HepG2 (cell line): Measurements from ENCODE around the gene SH3GL1. TPM values are rescaled to one million over a fixed set of nuclear protein-coding genes. Genes with fewer than 3 reads are reported as not detected.

Experiments
- CEBPG ChIP-seq: IDR thresholded peaks from 2 replicates; pipeline ENCODE4 v1.6.1; 2016
- CENPX ChIP-seq: sonication (generic); formaldehyde crosslinking; IDR thresholded peaks from 2 replicates; pipeline ENCODE4 v1.9.0; 2021; ENCODE audit warnings: mild to moderate bottlenecking, missing genetic modification reagents, moderate library complexity
- FOXK1 ChIP-seq: sonication (generic); formaldehyde crosslinking; IDR thresholded peaks from 2 replicates; pipeline ENCODE4 v1.4.0; 2020; ENCODE audit warnings: low read depth, missing genetic modification reagents, borderline replicate concordance
- HNF1A ChIP-seq, 2 experiments: sonication (generic) in 1 of 2; formaldehyde crosslinking in 1 of 2; IDR thresholded peaks; 2 replicates each; pipeline versions ENCODE4 v1.4.0 to v1.6.1; 2016 to 2020; ENCODE audit warnings: borderline replicate concordance in 1 of 2, low read depth in 1 of 2, mild to moderate bottlenecking in 1 of 2, missing genetic modification reagents in 1 of 2
- KDM5A ChIP-seq: fragments of 200-600 bp; sonication (generic); IDR thresholded peaks from 2 replicates; pipeline ENCODE4 v1.7.0; 2018; ENCODE audit warnings: antibody characterized with exemption, mild to moderate bottlenecking, low read length, borderline replicate concordance
- MATR3 ChIP-seq: sonication (generic); formaldehyde crosslinking; IDR thresholded peaks from 2 replicates; pipeline ENCODE4 v1.4.0; 2020; ENCODE audit warnings: missing genetic modification reagents
- NONO ChIP-seq, 2 experiments: fragments of 450-650 bp in 1 of 2; sonication (generic) in 1 of 2; formaldehyde crosslinking in 1 of 2; IDR thresholded peaks in 1 of 2; conservative IDR thresholded peaks in 1 of 2; 2 replicates each; pipeline versions ENCODE4 v1.6.1 to v1.8.0; 2017 to 2022; ENCODE audit warnings: mild to moderate bottlenecking in 1 of 2, missing genetic modification reagents in 1 of 2, moderate library complexity in 1 of 2
- PHF5A ChIP-seq: IDR thresholded peaks from one replicate; pipeline ENCODE4 v1.6.1; 2018; ENCODE audit warnings: low read depth, missing genetic modification reagents; ENCODE audit not compliant: unreplicated experiment
- PPARG ChIP-seq: conservative IDR thresholded peaks from 2 replicates; pipeline ENCODE4 v1.6.1; 2016; ENCODE audit warnings: missing biosample characterization, missing genetic modification reagents
- SRY ChIP-seq: sonication (generic); formaldehyde crosslinking; IDR thresholded peaks from 2 replicates; pipeline ENCODE4 v1.8.0; 2022; ENCODE audit warnings: mild to moderate bottlenecking, missing genetic modification reagents
- ZBTB34 ChIP-seq: sonication (generic); formaldehyde crosslinking; IDR thresholded peaks from 2 replicates; pipeline ENCODE4 v1.8.0; 2022; ENCODE audit warnings: mild to moderate bottlenecking, missing genetic modification reagents
- ZBTB7A ChIP-seq: sonication (generic); formaldehyde crosslinking; IDR thresholded peaks from 2 replicates; pipeline ENCODE4 v1.8.0; 2022; ENCODE audit warnings: mild to moderate bottlenecking, missing genetic modification reagents
- ZFP36L1 ChIP-seq: sonication (generic); formaldehyde crosslinking; IDR thresholded peaks from 2 replicates; pipeline ENCODE4 v1.8.0; 2022; ENCODE audit warnings: mild to moderate bottlenecking, missing genetic modification reagents, moderate library complexity
- ZNF17 ChIP-seq: sonication (generic); formaldehyde crosslinking; IDR thresholded peaks from 2 replicates; pipeline ENCODE4 v1.5.0; 2020; ENCODE audit warnings: mild to moderate bottlenecking, missing genetic modification reagents
- ZNF18 ChIP-seq: sonication (generic); formaldehyde crosslinking; IDR thresholded peaks from 2 replicates; pipeline ENCODE4 v1.8.0; 2022; ENCODE audit warnings: mild to moderate bottlenecking, missing genetic modification reagents; ENCODE audit not compliant: insufficient replicate concordance
- ZNF260 ChIP-seq: sonication (generic); formaldehyde crosslinking; IDR thresholded peaks from 2 replicates; pipeline ENCODE4 v1.4.0; 2020; ENCODE audit warnings: missing genetic modification reagents, low read depth, mild to moderate bottlenecking, borderline replicate concordance
- ZNF296 ChIP-seq: sonication (generic); formaldehyde crosslinking; conservative IDR thresholded peaks from 2 replicates; pipeline ENCODE4 v1.5.0; 2020; ENCODE audit warnings: mild to moderate bottlenecking, missing genetic modification reagents
- ZNF432 ChIP-seq: sonication (generic); formaldehyde crosslinking; IDR thresholded peaks from 2 replicates; pipeline ENCODE4 v1.5.0; 2020; ENCODE audit warnings: missing genetic modification reagents, mild to moderate bottlenecking, borderline replicate concordance
- ZNF766 ChIP-seq: sonication (generic); formaldehyde crosslinking; IDR thresholded peaks from 2 replicates; pipeline ENCODE4 v1.5.0; 2020; ENCODE audit warnings: missing genetic modification reagents, borderline replicate concordance
- polyA plus RNA-seq, 8 experiments: library from polyadenylated mRNA; depleted of rRNA in 3 of 8; stranded (reverse) in 7 of 8; unstranded in 1 of 8; fragments of >200 nt; fragmentation: Illumina TruSeq in 4 of 8; extraction: Trizol in 4 of 8; gene quantifications; 2 replicates each; pipeline versions ENCODE4 v1.2.1 to v1.2.3, GENCODE V29; 2011 to 2016; ENCODE audit warnings: low read depth in 4 of 8, missing spikeins in 1 of 8, mixed read lengths in 1 of 8; ENCODE audit not compliant: insufficient read depth in 1 of 8
- total RNA-seq, 5 experiments: library from RNA; depleted of rRNA; stranded (reverse); fragments of >200 nt; fragmentation: Illumina TruSeq; extraction: Trizol; gene quantifications; 2 replicates each; pipeline ENCODE4 v1.2.3, GENCODE V29; 2016; ENCODE audit warnings: low read depth in 1 of 5
- TF ChIP-seq, protein P1 (sequence below): IDR thresholded peaks from 2 replicates; pipeline ENCODE4 v1.6.1; 2016; ENCODE audit warnings: low read depth, control low read depth

SH3GL1 gene
- total and polyA plus RNA-seq, 2 of the 13 experiments (the other 11 are each of a cell fraction or from before 2014, with no cell fraction given), result 33.0 to 45.1 TPM

DNA sequence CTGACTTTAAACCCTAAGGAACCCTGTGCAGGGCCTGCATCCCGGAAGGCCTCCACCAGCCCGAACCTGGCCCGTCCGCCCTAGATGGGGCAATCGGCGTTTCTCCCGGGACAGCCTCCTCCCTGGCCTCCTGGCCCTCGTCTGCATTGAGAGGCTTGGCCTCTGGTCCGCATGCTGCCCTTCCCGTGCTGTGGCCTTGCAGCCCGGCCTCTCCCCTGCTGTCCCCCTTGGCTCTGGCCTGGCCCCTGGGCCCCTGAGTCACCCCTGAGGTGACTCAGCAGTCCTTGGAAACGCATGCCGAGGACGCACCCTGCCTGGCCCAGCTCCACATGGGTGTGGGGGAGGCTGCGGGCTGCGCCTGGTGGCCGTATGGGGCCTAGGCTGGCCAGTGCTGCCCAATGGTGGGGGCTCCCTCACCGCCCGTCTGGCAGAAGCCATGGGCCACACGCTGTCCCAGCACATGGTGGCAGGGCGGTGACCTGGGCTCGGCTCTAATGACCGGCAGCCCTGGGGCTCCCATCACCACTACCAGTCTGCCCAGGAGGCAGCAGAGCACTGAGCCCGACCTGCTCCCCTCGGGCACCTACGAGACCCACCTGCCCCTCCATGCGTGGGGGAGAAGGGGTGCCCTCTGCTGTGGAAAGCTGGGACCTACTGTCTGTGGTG is 25.7 kb downstream of the SH3GL1 start (continued):
- TF ChIP-seq CENPX (CRISPR knock-in tag) (no peak), CEBPG (peak; percentile 61), NONO (IDR thresholded peaks at IDR 0.05) (no peak), NONO (CRISPR knock-in tag; conservative IDR thresholded peaks at IDR 0.05) (no peak), ZNF17 (CRISPR knock-in tag) (no peak), ZFP36L1 (peak; percentile 81; the same call in 1 of the 2 replicates), FOXK1 (CRISPR knock-in tag) (peak; percentile 73; the same call in 1 of the 2 replicates), ZNF766 (CRISPR knock-in tag) (no peak), HNF1A (IDR thresholded peaks at IDR 0.05; ENCODE audit: low read depth) (no peak; the same call in 1 of the 2 replicates), HNF1A (CRISPR knock-in tag; IDR thresholded peaks at IDR 0.05; ENCODE audit: borderline replicate concordance) (peak; percentile 71), ZNF296 (CRISPR knock-in tag) (no peak), ZBTB34 (CRISPR knock-in tag) (peak; percentile 81), KDM5A (no peak), ZNF432 (CRISPR knock-in tag) (no peak), PPARG (CRISPR knock-in tag) (peak; percentile 72; the same call in 1 of the 2 replicates), ZNF260 (no peak), ZBTB7A (CRISPR knock-in tag) (peak; percentile 92), MATR3 (CRISPR knock-in tag) (no peak), SRY (CRISPR knock-in tag) (peak; percentile 47; the same call in 1 of the 2 replicates), PHF5A (no peak), ZNF18 (CRISPR knock-in tag) (peak; percentile 73)
- TF ChIP-seq, protein P1, sequence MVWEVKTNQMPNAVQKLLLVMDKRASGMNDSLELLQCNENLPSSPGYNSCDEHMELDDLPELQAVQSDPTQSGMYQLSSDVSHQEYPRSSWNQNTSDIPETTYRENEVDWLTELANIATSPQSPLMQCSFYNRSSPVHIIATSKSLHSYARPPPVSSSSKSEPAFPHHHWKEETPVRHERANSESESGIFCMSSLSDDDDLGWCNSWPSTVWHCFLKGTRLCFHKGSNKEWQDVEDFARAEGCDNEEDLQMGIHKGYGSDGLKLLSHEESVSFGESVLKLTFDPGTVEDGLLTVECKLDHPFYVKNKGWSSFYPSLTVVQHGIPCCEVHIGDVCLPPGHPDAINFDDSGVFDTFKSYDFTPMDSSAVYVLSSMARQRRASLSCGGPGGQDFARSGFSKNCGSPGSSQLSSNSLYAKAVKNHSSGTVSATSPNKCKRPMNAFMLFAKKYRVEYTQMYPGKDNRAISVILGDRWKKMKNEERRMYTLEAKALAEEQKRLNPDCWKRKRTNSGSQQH (CRISPR knock-in tag), result peak; percentile 91
